Activated CD8-positive, alpha-beta T cell treated with anti-CD3 and anti-CD28 coated beads for 36 hours (primary cell): ENCODE measurements around the gene LAS1L. TPM values are rescaled to one million over a fixed set of nuclear protein-coding genes. Genes with fewer than 3 reads are reported as not detected.

Experiments
- ATAC-seq: fragments of 200-7000 bp; cut with Tn5 transposase; one replicate; pipeline ENCODE4 v1.10.0; 2021; ENCODE audit warnings: mild to moderate bottlenecking, moderate library complexity
- CTCF ChIA-PET: fragments of 350-600 bp; sonication (Branson Sonifier 250); formaldehyde crosslinking; loops from one replicate; lab custom pipeline; 2021; ENCODE audit warnings: antibody characterized with exemption; lab: Charles Lee
- POLR2A ChIA-PET: fragments of 350-600 bp; sonication (Branson Sonifier 250); formaldehyde crosslinking; loops from one replicate; lab custom pipeline; 2021; ENCODE audit warnings: antibody characterized with exemption; lab: Charles Lee
- DNase-seq: peaks from one replicate; pipeline ENCODE4 v3.0.0-alpha.2; 2020
- H3K27ac Mint-ChIP-seq: one replicate; pipeline ENCODE4 v1.8.0; 2021; ENCODE audit warnings: mild to moderate bottlenecking, mixed read lengths
- H3K27me3 Mint-ChIP-seq: one replicate; pipeline ENCODE4 v1.8.0; 2021; ENCODE audit warnings: mixed read lengths
- H3K36me3 Mint-ChIP-seq: one replicate; pipeline ENCODE4 v1.8.0; 2021; ENCODE audit warnings: low read depth, mixed read lengths
- H3K4me1 Mint-ChIP-seq: one replicate; pipeline ENCODE4 v1.8.0; 2021; ENCODE audit warnings: low read depth, mixed read lengths
- H3K4me3 Mint-ChIP-seq: one replicate; pipeline ENCODE4 v1.8.0; 2021; ENCODE audit warnings: mild to moderate bottlenecking, moderate library complexity, mixed read lengths
- H3K9me3 Mint-ChIP-seq: one replicate; pipeline ENCODE4 v1.8.0; 2021; ENCODE audit warnings: mixed read lengths
- intact Hi-C: fragments of 100-400 bp; cut with micrococcal nuclease; formaldehyde crosslinking; loops from one replicate; pipeline ENCODE4 v1.10.0; 2022
- total RNA-seq, 2 experiments: library from RNA; stranded (reverse); gene quantifications; one replicate each; pipeline ENCODE4 v1.2.3, GENCODE V29; 2021
- TF ChIP-seq, protein P1 (sequence below): fragments of 200-600 bp; IDR thresholded peaks from one replicate; pipeline ENCODE4 v1.8.0; 2022; ENCODE audit warnings: antibody characterized with exemption, mild to moderate bottlenecking

LAS1L gene
- total RNA-seq, 2 experiments from 2014 or later = 68.4 to 70.3 TPM

- H3K4me3 Mint-ChIP-seq = no peak overlapping the region
- no peaks in the 10 kb centered on the region for H3K9me3 Mint-ChIP-seq
- no peaks in the 10 kb centered on the region for H3K27me3 Mint-ChIP-seq
- DNase-seq (no peak), ATAC-seq (no peak)
- H3K4me1 Mint-ChIP-seq = no peaks in the 10 kb centered on the region
- intact Hi-C loops = no loop called here
- H3K36me3 Mint-ChIP-seq = peaks cover 26% of the 10 kb centered on the region
- TF ChIP-seq, protein P1, sequence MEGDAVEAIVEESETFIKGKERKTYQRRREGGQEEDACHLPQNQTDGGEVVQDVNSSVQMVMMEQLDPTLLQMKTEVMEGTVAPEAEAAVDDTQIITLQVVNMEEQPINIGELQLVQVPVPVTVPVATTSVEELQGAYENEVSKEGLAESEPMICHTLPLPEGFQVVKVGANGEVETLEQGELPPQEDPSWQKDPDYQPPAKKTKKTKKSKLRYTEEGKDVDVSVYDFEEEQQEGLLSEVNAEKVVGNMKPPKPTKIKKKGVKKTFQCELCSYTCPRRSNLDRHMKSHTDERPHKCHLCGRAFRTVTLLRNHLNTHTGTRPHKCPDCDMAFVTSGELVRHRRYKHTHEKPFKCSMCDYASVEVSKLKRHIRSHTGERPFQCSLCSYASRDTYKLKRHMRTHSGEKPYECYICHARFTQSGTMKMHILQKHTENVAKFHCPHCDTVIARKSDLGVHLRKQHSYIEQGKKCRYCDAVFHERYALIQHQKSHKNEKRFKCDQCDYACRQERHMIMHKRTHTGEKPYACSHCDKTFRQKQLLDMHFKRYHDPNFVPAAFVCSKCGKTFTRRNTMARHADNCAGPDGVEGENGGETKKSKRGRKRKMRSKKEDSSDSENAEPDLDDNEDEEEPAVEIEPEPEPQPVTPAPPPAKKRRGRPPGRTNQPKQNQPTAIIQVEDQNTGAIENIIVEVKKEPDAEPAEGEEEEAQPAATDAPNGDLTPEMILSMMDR = no peak
- no peak overlapping the region for H3K27ac Mint-ChIP-seq
- CTCF ChIA-PET = interaction anchor here (3.0 kb wide), 1 partner anchor 11 kb away, joined by 9 read pairs; no protein-coding TSS in a partner anchor
- POLR2A ChIA-PET = interaction anchor here (1.4 kb wide), 1 partner anchor 10 kb away, joined by 3 read pairs; no protein-coding TSS in a partner anchor
Measured at GRCh38 chrX:65517923-65518322, 16.7 kb downstream of the LAS1L start.

DNA sequence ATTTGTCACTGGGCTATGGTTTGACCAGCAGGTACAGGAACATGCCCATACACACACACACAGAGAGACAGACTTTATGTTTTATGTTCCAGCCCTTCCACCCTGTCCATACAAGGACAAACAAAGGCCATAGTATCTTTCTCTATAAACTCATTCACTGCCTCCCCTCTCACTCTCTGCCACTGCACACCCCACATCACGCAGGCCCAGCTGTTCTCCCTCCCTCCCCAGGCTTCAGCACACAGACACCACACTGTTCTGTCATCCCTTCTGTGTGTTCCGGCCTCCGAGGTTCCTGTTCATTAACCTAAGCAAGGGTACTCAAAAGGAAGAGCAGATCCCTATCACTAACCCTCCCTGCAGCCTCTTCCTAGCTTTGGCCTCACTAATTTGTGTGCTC is 17.8 kb downstream of the LAS1L start:
- intact Hi-C loops = no loop called here
- no peak overlapping the region for H3K4me3 Mint-ChIP-seq
- TF ChIP-seq, protein P1 = no peak
- ChIA-PET POLR2A (no interaction called here), CTCF (interaction anchor here (3.0 kb wide), 1 partner anchor 12 kb away, joined by 9 read pairs; no protein-coding TSS in a partner anchor)
- H3K9me3 Mint-ChIP-seq = no peaks in the 10 kb centered on the region
- H3K27ac Mint-ChIP-seq = no peak overlapping the region
- ATAC-seq (no peak), DNase-seq (no peak)
- peaks cover 19% of the 10 kb centered on the region for H3K36me3 Mint-ChIP-seq
- no peaks in the 10 kb centered on the region for H3K4me1 Mint-ChIP-seq
- H3K27me3 Mint-ChIP-seq = no peaks in the 10 kb centered on the region

DNA sequence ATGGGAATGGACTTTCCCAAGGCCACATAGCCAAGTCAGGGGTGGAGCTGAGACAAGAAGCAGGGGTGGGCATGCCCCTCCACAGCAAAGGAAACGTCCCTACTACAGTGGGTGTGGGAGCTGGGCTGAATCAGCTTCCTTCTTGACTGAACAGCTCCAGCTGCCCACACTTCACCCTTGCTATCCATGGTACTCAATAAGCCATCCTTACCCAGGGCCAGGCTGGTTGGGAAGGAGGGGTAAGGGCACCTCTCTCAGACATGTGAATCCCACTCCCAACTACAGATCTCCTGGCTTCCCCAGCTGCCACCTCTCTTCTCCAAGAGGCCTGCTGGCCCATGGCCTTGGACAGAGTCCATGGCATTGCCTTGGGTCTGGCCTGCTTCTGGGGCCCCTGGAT is 21.0 kb downstream of the LAS1L start:
- intact Hi-C loops = no loop called here
- DNase-seq (no peak), ATAC-seq (no peak)
- CTCF ChIA-PET = interaction anchor here (1.7 kb wide), 1 partner anchor 16 kb away, joined by 4 read pairs; no protein-coding TSS in a partner anchor
- Mint-ChIP-seq H3K36me3 (peaks cover 8% of the 10 kb centered on the region), H3K9me3 (no peaks in the 10 kb centered on the region), H3K4me1 (no peaks in the 10 kb centered on the region), H3K27ac (no peak overlapping the region), H3K27me3 (no peaks in the 10 kb centered on the region), H3K4me3 (no peak overlapping the region)
- POLR2A ChIA-PET = no interaction called here
- TF ChIP-seq, protein P1 = no peak

DNA sequence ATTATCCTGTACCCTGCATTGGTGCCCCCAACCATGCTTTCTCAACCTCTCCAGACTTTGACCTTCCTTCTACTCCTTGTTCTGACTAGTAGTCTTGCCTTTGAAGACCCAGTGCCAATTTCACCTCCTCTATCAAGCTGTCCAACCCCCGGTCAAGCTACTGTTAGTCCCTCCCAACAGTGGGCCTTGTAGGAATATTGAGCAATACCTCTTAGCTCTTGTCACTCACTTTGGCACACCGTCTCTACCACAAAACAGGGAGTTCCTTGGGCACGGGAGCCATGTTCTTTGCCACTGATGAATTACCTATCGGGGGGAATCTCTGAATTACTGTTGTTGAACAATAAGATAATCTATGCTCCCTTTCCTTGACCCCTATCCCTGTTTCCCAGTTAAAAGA is 25.2 kb downstream of the LAS1L start:
- DNase-seq (no peak), ATAC-seq (no peak)
- TF ChIP-seq, protein P1 = no peak
- CTCF ChIA-PET = no interaction called here
- Mint-ChIP-seq H3K36me3 (peaks cover 12% of the 10 kb centered on the region), H3K27me3 (no peaks in the 10 kb centered on the region), H3K4me3 (no peak overlapping the region), H3K9me3 (no peaks in the 10 kb centered on the region), H3K4me1 (no peaks in the 10 kb centered on the region), H3K27ac (peak overlapping the region; percentile 20)
- intact Hi-C loops = no loop called here
- POLR2A ChIA-PET = no interaction called here

DNA sequence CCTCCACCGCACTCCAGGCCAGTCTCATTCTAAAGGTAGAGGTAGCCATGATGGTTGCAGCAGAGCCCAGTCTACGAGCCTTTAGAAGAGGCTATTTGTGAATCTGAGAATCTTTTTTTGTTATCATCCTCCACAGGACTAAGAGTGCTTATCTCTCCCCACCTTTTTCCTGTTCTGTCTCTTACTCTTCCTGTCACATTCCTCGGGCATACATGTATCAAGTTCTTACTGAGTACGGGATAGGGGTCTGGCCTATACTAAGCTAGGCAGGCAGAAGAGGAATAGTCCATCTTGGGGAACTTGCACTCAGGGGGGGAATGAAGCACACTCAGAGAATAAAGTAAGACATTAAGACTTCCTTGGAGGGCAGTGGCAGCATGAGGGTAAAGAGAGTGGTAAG is 25.7 kb downstream of the LAS1L start:
- Mint-ChIP-seq H3K9me3 (no peaks in the 10 kb centered on the region), H3K27me3 (no peaks in the 10 kb centered on the region), H3K4me3 (no peak overlapping the region), H3K4me1 (no peaks in the 10 kb centered on the region), H3K27ac (peak overlapping the region; percentile 13), H3K36me3 (peaks cover 12% of the 10 kb centered on the region)
- ChIA-PET CTCF (no interaction called here), POLR2A (no interaction called here)
- TF ChIP-seq, protein P1 = no peak
- DNase-seq = no peak
- no peak for ATAC-seq
- intact Hi-C loops = no loop called here
